Thyroid gland (tissue), 4 donors: ENCODE measurements around the gene PLXNA4. TPM values are rescaled to one million over a fixed set of nuclear protein-coding genes. Genes with fewer than 3 reads are reported as not detected.
A peak's percentile ranks its signal among the peaks of the same experiment; 100 is the strongest.

Source experiments
- DNase-seq, 2 donors: peaks; one replicate each; pipeline ENCODE4 v3.0.0-alpha.2; 2019
- H3K27ac ChIP-seq, 3 donors: fragments of 200-600 bp; sonication (generic); 1 replicate in 2 of 3; 2 replicates in 1 of 3; pipeline ENCODE4 v1.5.1; 2016 to 2019; ENCODE audit warnings: mild to moderate bottlenecking in 1 of 3, moderate library complexity in 1 of 3
- H3K27me3 ChIP-seq: fragments of 200-600 bp; sonication (generic); one replicate; pipeline ENCODE4 v1.5.1; 2019
- H3K36me3 ChIP-seq, 2 donors: fragments of 200-600 bp; sonication (generic); one replicate each; pipeline ENCODE4 v1.5.1; 2016 to 2019
- H3K4me1 ChIP-seq, 2 donors: fragments of 200-600 bp; sonication (generic); one replicate each; pipeline ENCODE4 v1.5.1; 2017 to 2019
- H3K4me3 ChIP-seq, 3 donors: fragments of 200-600 bp; sonication (generic); replicated peaks in 1 of 3; 1 replicate in 2 of 3; 2 replicates in 1 of 3; pipeline ENCODE4 v1.5.1; 2016; ENCODE audit warnings: mild to moderate bottlenecking in 1 of 3
- H3K9me3 ChIP-seq: fragments of 200-600 bp; sonication (generic); one replicate; pipeline ENCODE4 v1.5.1; 2017
- CTCF ChIP-seq, 6 experiments: fragments of 200-600 bp in 3 of 6; fragments of 450-650 bp in 3 of 6; sonication (generic) in 3 of 6; IDR thresholded peaks; one replicate each; pipeline ENCODE4 v1.5.1; 2016 to 2019; ENCODE audit warnings: antibody characterized with exemption in 6 of 6, mild to moderate bottlenecking in 2 of 6, inconsistent platforms in 1 of 6, moderate library complexity in 1 of 6
- POLR2A ChIP-seq, 2 donors: fragments of 450-650 bp; IDR thresholded peaks; one replicate each; pipeline ENCODE4 v1.6.1; 2017; ENCODE audit warnings: antibody characterized with exemption in 2 of 2, mild to moderate bottlenecking in 2 of 2, moderate library complexity in 1 of 2
- WGBS, 2 donors: methylation state at CpG; one replicate each; pipeline ENCODE4 v1.1.5; 2017; 5-methylcytosine and 5-hydroxymethylcytosine counted together
- intact Hi-C: fragments of 100-400 bp; cut with DNase I; formaldehyde crosslinking; loops from one replicate; pipeline ENCODE4 v1.15.1; 2023
- total RNA-seq, 4 donors: library from RNA; depleted of rRNA; stranded (reverse); fragments of >200 nt; gene quantifications; one replicate each; pipeline ENCODE4 v1.2.3, GENCODE V29; 2016

PLXNA4 gene
- total RNA-seq, 4 donors from 2014 or later = 1.3 to 8.3 (median 2.4) TPM

- WGBS, 2 donors = 41 to 54% methylated on average over 3 of the region's 3 CpGs
- TF ChIP-seq CTCF (IDR thresholded peaks at IDR 0.05) (no peak), POLR2A (IDR thresholded peaks at IDR 0.05) (no peak)
- no peak for DNase-seq
- H3K4me3 ChIP-seq = no peak overlapping the region
- H3K4me1 ChIP-seq = peaks cover 0 to 8% of the 10 kb centered on the region in 2 donors
- H3K9me3 ChIP-seq = no peaks in the 10 kb centered on the region
- H3K36me3 ChIP-seq = no peaks in the 10 kb centered on the region
- H3K27ac ChIP-seq = no peak overlapping the region
- no peaks in the 10 kb centered on the region for H3K27me3 ChIP-seq
- intact Hi-C loops = no loop called here
Measured at GRCh38 chr7:132322970-132323369, 253.3 kb downstream of the PLXNA4 start.

- no peak overlapping the region for H3K27ac ChIP-seq
- no peaks in the 10 kb centered on the region for H3K36me3 ChIP-seq
- intact Hi-C loops = no loop called here
- H3K27me3 ChIP-seq = no peaks in the 10 kb centered on the region
- DNase-seq = peak; percentile 8 to 32
- H3K4me3 ChIP-seq = no peak overlapping the region
- peaks cover 0 to 8% of the 10 kb centered on the region in 2 donors for H3K4me1 ChIP-seq
- WGBS, 2 donors = 60 to 68% methylated on average over 6 of the region's 6 CpGs
- no peaks in the 10 kb centered on the region for H3K9me3 ChIP-seq
- TF ChIP-seq POLR2A (IDR thresholded peaks at IDR 0.05) (no peak), CTCF (IDR thresholded peaks at IDR 0.05) (no peak)
Measured at GRCh38 chr7:132321387-132321786, 254.9 kb downstream of the PLXNA4 start.

GRCh38 chr7:132319481-132319880, 256.8 kb downstream of the PLXNA4 start:
- H3K4me3 ChIP-seq = no peak overlapping the region
- WGBS, 2 donors = 68 to 78% methylated on average over 6 of the region's 6 CpGs

GRCh38 chr7:132318352-132319318, 257.6 kb downstream of the PLXNA4 start:
- DNase-seq = peak; percentile 80 to 89
- Histone ChIP-seq H3K4me1 (peaks cover 0 to 8% of the 10 kb centered on the region in 2 donors), H3K36me3 (no peaks in the 10 kb centered on the region), H3K27me3 (no peaks in the 10 kb centered on the region), H3K9me3 (no peaks in the 10 kb centered on the region), H3K27ac (no peak overlapping the region), H3K4me3 (no peak overlapping the region)
- TF ChIP-seq CTCF (IDR thresholded peaks at IDR 0.05) (peak; percentile 85 to 93 (median 87)), POLR2A (IDR thresholded peaks at IDR 0.05) (no peak)
- 8 to 12% methylated on average over 20 of the region's 20 CpGs for WGBS, 2 donors
- intact Hi-C loops = loop anchor here (2.0 kb wide), 1 partner anchor 262 kb away; no protein-coding TSS in a partner anchor

More at GRCh38 chr7:132319481-132319880, 256.8 kb downstream of the PLXNA4 start:
- Histone ChIP-seq H3K27me3 (no peaks in the 10 kb centered on the region), H3K9me3 (no peaks in the 10 kb centered on the region), H3K4me1 (peaks cover 0 to 8% of the 10 kb centered on the region in 2 donors), H3K27ac (no peak overlapping the region), H3K36me3 (no peaks in the 10 kb centered on the region)
- DNase-seq = no peak
- no peak for TF ChIP-seq CTCF (IDR thresholded peaks at IDR 0.05)
- no peak for TF ChIP-seq POLR2A (IDR thresholded peaks at IDR 0.05)
- intact Hi-C loops = loop anchor here (2.0 kb wide), 1 partner anchor 261 kb away; no protein-coding TSS in a partner anchor
